ENCODE results near the gene RSU1. TPM values are rescaled to one million over a fixed set of nuclear protein-coding genes. Genes with fewer than 3 reads are reported as not detected.

Gene RSU1
- total RNA-seq, 1 donor from 2014 or later, result 37.3 TPM

DNA sequence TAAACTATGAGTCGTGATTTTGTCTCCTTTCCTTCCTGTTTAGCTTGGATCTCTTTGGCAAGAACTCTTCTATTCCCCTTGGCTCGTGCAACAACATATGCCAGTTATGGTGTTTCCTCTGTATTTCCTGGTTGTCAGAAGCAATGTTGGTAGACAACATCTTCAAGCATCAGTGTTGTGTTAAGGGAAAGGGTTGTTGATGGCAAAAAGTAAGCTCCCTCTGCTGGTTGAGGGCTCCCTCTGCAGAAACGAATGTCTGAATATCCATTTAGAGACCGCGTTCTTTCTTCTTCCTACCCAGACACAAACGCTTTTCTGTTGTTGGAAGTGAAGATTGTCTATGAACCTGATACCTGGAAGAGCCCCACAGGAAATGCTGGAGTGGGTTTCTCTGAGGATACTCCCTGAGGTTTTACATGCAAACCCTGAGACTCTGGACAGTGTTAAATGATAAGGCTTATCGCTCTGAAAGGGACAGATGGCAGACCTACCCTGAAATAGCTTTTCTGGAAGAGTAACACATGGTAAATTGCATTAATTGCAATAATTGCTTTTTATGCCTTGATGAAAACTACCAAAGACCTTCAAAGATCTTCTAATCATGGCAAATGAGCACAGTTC is 272.0 kb downstream of the RSU1 start:
- Mint-ChIP-seq H3K36me3 (no peaks in the 10 kb centered on the region), H3K27me3 (peaks cover 25% of the 10 kb centered on the region), H3K4me3 (no peak overlapping the region), H3K27ac (no peak overlapping the region), H3K4me1 (ENCODE audit: unreplicated experiment) (no peaks in the 10 kb centered on the region), H3K9me3 (peaks cover 4% of the 10 kb centered on the region)
- TF ChIP-seq, protein P1, sequence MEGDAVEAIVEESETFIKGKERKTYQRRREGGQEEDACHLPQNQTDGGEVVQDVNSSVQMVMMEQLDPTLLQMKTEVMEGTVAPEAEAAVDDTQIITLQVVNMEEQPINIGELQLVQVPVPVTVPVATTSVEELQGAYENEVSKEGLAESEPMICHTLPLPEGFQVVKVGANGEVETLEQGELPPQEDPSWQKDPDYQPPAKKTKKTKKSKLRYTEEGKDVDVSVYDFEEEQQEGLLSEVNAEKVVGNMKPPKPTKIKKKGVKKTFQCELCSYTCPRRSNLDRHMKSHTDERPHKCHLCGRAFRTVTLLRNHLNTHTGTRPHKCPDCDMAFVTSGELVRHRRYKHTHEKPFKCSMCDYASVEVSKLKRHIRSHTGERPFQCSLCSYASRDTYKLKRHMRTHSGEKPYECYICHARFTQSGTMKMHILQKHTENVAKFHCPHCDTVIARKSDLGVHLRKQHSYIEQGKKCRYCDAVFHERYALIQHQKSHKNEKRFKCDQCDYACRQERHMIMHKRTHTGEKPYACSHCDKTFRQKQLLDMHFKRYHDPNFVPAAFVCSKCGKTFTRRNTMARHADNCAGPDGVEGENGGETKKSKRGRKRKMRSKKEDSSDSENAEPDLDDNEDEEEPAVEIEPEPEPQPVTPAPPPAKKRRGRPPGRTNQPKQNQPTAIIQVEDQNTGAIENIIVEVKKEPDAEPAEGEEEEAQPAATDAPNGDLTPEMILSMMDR (conservative IDR thresholded peaks at IDR 0.05), result peak; percentile 80
- no peak for DNase-seq (ENCODE audit: extremely low spot score, unreplicated experiment)

DNA sequence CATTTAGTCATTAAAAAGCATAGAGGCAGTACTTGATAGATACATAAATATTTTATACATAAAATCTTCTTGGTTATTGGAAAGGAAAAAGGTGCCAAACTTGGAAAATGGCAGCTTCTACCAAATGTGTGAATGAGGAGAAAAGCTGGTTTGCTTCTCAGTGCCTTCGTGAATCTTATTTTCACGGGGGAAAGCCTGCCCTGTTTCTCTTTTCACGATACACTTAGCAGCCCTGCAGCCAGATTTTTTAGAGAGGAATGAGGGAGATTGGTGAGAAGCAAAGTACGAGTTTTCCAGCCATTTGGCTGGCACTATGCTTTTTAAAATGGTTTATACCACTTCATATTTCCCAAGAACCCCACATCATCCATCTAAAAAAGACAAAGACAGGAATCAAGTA is 272.6 kb downstream of the RSU1 start:
- H3K36me3 Mint-ChIP-seq, result no peaks in the 10 kb centered on the region
- TF ChIP-seq, protein P1 (conservative IDR thresholded peaks at IDR 0.05), result no peak
- H3K27ac Mint-ChIP-seq, result no peak overlapping the region
- H3K27me3 Mint-ChIP-seq, result peaks cover 29% of the 10 kb centered on the region
- H3K4me3 Mint-ChIP-seq, result no peak overlapping the region
- H3K4me1 Mint-ChIP-seq (ENCODE audit: unreplicated experiment), result no peaks in the 10 kb centered on the region
- no peak for DNase-seq (ENCODE audit: extremely low spot score, unreplicated experiment)
- H3K9me3 Mint-ChIP-seq, result peaks cover 4% of the 10 kb centered on the region

- Mint-ChIP-seq H3K9me3 (peaks cover 4% of the 10 kb centered on the region), H3K27ac (no peak overlapping the region), H3K4me1 (ENCODE audit: unreplicated experiment) (no peaks in the 10 kb centered on the region), H3K36me3 (no peaks in the 10 kb centered on the region), H3K4me3 (no peak overlapping the region), H3K27me3 (peaks cover 29% of the 10 kb centered on the region)
- no peak for DNase-seq (ENCODE audit: extremely low spot score, unreplicated experiment)
- TF ChIP-seq, protein P1 (conservative IDR thresholded peaks at IDR 0.05), result no peak
These were observed 273.1 kb downstream of the RSU1 start for GRCh38 chr10:16544099-16544498.
